Measurements from ENCODE around the gene CLCN4. TPM values are rescaled to one million over a fixed set of nuclear protein-coding genes. Genes with fewer than 3 reads are reported as not detected.

CLCN4 gene
- total RNA-seq, 1 donor from 2014 or later: 13.8 TPM

DNA sequence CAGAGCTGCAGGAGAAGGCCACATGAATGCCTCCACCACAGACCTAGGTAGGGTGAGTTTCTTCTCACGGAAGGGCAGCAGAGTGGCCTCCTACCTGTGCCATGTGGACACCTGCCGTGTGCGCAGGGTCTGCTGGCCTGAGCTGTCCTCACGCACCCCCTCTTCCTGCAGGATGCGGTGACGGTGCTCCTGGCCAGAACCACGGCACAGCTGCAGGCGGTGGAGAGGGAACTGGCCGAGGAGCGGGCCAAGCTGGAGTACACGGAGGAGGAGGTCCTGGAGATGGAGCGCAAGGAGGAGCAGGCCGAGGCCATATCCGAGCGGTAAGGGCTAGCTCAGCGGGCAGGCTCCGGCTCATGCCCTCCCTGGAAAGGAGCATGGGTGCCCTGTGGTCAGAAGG lies 28.4 kb upstream of the CLCN4 start:
- Histone ChIP-seq H3K27ac (no peak overlapping the region), H3K36me3 (peaks cover 63% of the 10 kb centered on the region), H3K27me3 (ENCODE audit: low read depth) (no peaks in the 10 kb centered on the region), H3K4me1 (no peaks in the 10 kb centered on the region), H3K4me3 (no peak overlapping the region), H3K9me3 (no peaks in the 10 kb centered on the region)
- DNase-seq: no peak
- TF ChIP-seq, protein P1, sequence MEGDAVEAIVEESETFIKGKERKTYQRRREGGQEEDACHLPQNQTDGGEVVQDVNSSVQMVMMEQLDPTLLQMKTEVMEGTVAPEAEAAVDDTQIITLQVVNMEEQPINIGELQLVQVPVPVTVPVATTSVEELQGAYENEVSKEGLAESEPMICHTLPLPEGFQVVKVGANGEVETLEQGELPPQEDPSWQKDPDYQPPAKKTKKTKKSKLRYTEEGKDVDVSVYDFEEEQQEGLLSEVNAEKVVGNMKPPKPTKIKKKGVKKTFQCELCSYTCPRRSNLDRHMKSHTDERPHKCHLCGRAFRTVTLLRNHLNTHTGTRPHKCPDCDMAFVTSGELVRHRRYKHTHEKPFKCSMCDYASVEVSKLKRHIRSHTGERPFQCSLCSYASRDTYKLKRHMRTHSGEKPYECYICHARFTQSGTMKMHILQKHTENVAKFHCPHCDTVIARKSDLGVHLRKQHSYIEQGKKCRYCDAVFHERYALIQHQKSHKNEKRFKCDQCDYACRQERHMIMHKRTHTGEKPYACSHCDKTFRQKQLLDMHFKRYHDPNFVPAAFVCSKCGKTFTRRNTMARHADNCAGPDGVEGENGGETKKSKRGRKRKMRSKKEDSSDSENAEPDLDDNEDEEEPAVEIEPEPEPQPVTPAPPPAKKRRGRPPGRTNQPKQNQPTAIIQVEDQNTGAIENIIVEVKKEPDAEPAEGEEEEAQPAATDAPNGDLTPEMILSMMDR (IDR thresholded peaks at IDR 0.05): no peak
- intact Hi-C loops (cut with DNase I): no loop called here
- ATAC-seq: no peak

DNA sequence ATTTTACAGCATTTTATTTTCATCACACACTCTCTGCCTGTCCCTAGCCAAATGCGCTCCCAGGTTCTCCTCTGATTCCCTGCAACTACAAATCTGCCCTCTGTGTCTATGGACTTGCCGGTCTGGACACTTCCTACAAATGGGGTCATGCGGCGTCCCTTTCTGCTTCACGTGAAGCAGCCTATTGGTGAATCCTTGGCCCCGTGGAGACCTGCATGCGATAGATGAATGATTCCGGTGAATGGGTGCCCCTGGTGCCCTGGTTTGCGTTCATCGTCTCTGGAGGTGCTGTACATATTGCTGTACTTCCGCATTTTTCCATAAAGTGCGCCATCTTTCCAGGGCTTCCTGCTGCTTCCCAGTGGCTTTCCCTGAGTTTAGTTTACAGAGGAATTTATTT lies 27.5 kb upstream of the CLCN4 start:
- TF ChIP-seq, protein P1 (IDR thresholded peaks at IDR 0.05): no peak
- Histone ChIP-seq H3K4me1 (no peaks in the 10 kb centered on the region), H3K9me3 (no peaks in the 10 kb centered on the region), H3K4me3 (no peak overlapping the region), H3K27ac (no peak overlapping the region), H3K36me3 (peaks cover 62% of the 10 kb centered on the region), H3K27me3 (ENCODE audit: low read depth) (no peaks in the 10 kb centered on the region)
- intact Hi-C loops (cut with DNase I): no loop called here
- ATAC-seq (no peak), DNase-seq (no peak)

DNA sequence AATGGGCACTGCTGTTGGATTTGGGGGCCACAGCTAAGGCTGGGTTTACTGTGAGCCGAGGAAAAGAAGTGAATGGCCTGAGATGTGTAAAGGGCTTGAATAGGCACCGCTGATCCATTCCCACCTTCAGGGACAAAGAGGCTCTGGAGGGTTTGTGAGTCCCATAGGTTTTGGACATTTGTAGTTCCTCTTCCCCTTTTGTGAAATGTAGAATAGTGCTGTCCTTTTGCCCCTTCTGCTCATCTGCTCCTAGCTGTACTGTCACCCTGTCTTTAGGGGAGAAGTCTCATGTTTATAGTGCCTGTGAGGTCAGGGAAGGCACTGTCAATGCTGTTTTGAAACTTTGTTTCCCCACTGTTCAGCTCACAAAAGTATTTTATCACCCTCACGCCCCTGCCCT lies 26.4 kb upstream of the CLCN4 start:
- Histone ChIP-seq H3K4me3 (no peak overlapping the region), H3K36me3 (peaks cover 60% of the 10 kb centered on the region), H3K9me3 (no peaks in the 10 kb centered on the region), H3K27me3 (ENCODE audit: low read depth) (no peaks in the 10 kb centered on the region), H3K4me1 (no peaks in the 10 kb centered on the region), H3K27ac (no peak overlapping the region)
- DNase-seq (no peak), ATAC-seq (no peak)
- TF ChIP-seq, protein P1 (IDR thresholded peaks at IDR 0.05): no peak
- intact Hi-C loops (cut with DNase I): no loop called here

DNA sequence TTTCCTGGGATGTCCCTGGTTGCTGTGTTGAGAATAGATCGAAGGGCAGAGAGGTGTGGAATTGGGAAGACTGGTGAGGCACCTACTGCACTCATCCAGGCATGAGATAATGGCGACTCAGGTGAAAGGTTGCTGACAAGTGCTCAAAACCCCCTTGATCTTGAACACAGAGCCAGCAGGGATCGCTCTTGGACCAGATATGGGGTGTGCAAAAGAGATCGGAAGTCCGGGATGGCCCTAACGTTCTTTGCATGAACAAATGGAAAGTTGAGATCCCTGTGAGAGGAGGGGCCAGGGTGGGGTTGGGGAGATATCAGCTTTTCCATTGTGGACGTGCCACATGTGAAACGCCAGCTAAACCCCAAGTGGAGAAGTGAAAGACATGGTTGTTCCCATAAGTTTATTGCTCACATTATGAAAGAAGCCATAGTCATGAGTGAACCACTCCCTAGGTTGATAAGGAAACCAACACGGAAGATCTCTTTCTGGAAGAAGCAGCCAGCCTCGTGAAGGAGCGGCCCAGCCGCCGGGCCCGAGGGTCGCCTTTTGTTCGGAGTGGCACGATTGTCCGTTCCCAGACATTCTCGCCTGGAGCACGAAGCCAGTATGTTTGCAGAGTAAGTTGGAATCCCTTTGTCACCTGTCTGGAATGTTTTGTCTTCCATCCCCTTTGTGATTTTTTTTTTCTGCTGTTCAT lies 22.6 kb upstream of the CLCN4 start:
- TF ChIP-seq, protein P1 (IDR thresholded peaks at IDR 0.05): no peak
- intact Hi-C loops (cut with DNase I): no loop called here
- Histone ChIP-seq H3K4me3 (no peak overlapping the region), H3K27me3 (ENCODE audit: low read depth) (no peaks in the 10 kb centered on the region), H3K9me3 (no peaks in the 10 kb centered on the region), H3K36me3 (peaks cover 74% of the 10 kb centered on the region), H3K27ac (no peak overlapping the region), H3K4me1 (no peaks in the 10 kb centered on the region)
- DNase-seq (no peak), ATAC-seq (no peak)

DNA sequence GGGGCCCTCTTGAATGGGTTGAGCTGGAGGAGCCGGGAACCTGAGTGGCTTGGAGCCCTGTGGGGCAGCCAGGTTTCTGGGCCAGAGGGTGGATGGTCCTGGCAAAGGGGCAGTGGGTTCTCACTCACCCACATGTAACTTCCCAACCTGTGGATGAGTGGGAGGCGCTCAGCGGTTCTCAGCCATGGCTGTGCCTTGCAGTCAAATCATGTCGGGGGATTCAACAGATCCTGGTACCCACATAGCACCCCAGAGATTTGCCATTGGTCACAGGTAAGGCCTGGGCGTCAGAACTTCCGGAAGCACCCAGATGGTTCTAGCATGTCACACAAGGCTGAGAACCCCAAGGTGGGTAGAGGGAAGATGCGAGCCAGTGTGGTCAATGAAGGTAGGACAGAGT lies 21.9 kb upstream of the CLCN4 start:
- TF ChIP-seq, protein P1 (IDR thresholded peaks at IDR 0.05): no peak
- H3K36me3 ChIP-seq: peaks cover 74% of the 10 kb centered on the region
- ATAC-seq: no peak
- H3K9me3 ChIP-seq: no peaks in the 10 kb centered on the region
- H3K27ac ChIP-seq: no peak overlapping the region
- no peaks in the 10 kb centered on the region for H3K27me3 ChIP-seq (ENCODE audit: low read depth)
- H3K4me1 ChIP-seq: no peaks in the 10 kb centered on the region
- DNase-seq: no peak
- intact Hi-C loops (cut with DNase I): no loop called here
- no peak overlapping the region for H3K4me3 ChIP-seq

All from lower lobe of right lung (tissue), 2 donors.